ENCODE data around the gene NFYC.

The NFYC gene

DNA sequence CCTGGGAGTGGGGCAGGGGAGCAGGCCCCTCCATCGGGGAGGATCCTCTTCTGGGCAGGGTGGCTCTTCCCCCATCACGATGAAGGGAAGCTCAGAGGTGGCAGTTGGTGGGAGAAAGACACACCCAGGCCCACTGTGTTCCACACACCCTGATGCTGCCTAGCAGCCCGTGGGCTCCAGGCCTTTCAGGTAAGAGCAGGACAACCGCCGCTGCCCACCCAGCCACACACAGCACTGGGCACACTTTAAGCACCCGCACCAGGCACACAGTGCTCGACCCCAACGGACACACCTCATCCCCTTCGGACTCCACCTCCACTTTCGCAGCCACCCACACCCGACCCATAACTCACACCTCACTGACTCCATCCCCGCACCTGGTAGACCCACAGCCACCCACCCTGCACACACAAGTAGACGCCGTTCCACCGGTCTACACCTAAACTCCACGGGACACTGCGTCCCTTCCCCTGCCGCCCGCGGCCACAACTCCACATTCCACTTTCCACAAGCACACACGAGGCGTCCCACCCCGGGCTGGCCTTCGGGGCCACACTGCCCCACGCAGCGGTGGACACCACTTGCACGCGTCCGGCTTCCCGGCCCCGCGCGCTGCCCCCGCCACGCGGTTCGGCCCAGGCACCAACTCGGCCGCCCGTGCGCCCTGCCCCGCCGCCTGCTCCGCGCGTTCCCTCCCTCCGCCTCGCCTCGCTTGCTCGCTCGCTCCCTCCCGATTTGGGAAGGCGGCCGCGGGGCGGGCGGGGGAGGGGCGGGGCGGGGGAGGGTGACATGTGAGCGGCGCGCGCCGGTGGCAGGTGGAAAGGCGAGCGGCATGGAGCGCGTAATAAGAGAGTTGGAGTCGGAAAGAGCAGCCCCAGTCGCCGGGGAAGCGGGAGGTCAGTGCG, 91.7 kb downstream of the NFYC start, which contains the start of gene KCNQ4:
Gene KCNQ4 (plus strand): TSS at position 787 of the 905 bp plus-strand sequence. CDS start 307 bp downstream, outside the sequence.
- peak; percentile 23 for DNase-seq

DNA sequence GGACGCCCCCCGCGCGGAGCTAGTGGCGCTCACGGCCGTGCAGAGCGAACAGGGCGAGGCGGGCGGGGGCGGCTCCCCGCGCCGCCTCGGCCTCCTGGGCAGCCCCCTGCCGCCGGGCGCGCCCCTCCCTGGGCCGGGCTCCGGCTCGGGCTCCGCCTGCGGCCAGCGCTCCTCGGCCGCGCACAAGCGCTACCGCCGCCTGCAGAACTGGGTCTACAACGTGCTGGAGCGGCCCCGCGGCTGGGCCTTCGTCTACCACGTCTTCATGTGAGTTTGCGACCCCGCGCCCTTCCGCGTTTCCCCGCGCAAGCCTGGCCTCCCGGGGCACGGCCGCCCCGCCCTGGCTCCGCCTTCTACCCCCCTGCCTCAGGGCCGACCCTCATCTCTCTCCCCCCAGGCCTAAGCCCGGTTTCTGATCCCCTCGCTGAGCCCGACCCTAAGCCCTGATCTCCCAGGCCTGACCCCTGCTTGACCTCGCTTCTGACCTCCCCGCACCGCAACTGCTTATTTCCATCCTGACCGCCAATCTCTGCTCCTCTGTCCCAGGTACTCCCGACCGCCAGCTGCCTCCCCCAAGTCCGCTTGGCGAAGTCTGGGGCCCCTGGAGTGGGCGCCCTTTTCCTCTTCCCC, 92.8 kb downstream of the NFYC start:
- no peak for DNase-seq

DNA sequence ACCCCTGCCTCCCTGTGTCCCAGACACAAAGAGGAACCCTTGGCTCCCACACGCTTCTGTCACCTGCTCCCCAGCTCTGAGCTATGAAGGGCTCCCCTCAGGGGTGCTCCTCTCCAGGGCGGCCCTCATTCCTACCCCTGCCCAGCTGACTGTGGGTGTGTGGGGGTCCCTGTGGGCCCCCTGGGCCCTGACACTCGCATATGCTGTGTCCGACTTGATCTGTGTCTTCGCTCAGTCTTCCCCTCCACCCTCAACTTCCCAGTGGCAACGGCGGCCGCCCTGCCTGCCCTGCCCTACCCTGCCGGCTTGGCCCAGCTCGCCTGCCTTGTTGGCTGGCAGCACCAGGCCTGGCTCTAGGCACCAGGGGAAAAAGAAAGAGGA, 93.3 kb downstream of the NFYC start:
- DNase-seq: no peak

DNA sequence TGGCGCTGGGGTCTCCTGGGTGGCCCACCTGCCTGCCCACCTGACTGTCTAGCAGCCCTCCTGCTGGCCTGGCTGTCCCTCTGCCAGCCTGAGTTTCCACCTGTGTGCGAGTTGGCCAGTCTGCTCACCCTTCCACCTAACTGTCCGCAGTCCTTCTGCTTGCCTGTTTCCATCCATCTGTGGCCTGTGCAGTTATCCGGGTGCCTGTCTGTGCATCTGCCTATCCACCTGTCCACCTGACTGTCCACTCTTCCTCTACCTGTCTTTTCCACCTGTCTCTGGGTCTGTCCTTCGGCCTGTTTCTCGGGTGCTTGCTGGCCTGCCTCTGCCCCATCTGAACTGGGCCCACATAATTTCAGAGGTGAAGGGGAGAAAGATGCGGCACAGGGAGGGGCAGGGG, 93.9 kb downstream of the NFYC start:
- no peak for DNase-seq

- no peak for DNase-seq
These were observed 94.9 kb downstream of the NFYC start for GRCh38 chr1:40786171-40786994.

- no peak for DNase-seq
These were observed 95.6 kb downstream of the NFYC start for GRCh38 chr1:40786995-40787705.

GRCh38 chr1:40787737-40788560, 96.4 kb downstream of the NFYC start:
- no peak for DNase-seq

- no peak for DNase-seq
These were observed 97.2 kb downstream of the NFYC start for GRCh38 chr1:40788561-40789341.

- no peak for DNase-seq
These were observed 97.8 kb downstream of the NFYC start for GRCh38 chr1:40789342-40789598.

- no peak for DNase-seq
These were observed 98.3 kb downstream of the NFYC start for GRCh38 chr1:40789661-40790430.

GRCh38 chr1:40792036-40792435, 100.5 kb downstream of the NFYC start:
- no peak for DNase-seq

GRCh38 chr1:40793617-40794016, 102.1 kb downstream of the NFYC start:
- DNase-seq: no peak

GRCh38 chr1:40794048-40794447, 102.5 kb downstream of the NFYC start:
- DNase-seq: no peak

DNA sequence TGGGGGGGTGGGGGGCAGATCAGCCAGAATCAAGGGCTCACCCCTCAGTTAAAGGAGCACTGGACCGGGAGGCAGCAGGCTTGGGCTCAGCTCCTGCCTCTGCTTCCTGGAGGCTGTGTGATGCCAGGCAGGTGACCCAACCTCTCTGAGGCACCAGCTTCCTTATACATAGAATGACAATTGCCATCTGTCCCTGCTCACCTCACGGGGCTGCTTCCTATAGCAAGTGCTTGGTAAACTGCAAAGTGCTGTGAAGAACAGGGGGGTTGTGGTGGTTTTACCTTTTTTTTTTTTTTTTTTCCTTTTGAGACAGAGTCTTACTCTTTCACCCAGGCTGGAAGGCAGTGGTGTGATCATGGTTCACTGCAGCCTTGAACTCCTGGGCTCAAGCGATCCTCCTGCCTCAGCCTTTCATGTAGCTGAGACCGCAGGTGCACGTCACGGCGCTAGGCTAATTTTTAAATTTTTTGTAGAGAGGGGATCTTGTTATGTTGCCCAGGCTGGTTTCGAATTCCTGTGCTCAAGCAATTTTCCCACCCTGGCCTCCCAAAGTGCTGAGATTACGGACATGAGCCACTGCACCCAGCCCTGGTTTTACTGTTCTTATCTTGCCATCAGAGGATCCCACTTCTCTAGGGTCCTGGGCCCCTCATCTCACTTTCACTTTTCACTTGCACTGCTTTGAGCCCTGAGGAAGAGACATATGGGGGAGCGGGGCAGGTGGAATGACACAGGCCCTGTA, 103.6 kb downstream of the NFYC start:
- DNase-seq: no peak

DNA sequence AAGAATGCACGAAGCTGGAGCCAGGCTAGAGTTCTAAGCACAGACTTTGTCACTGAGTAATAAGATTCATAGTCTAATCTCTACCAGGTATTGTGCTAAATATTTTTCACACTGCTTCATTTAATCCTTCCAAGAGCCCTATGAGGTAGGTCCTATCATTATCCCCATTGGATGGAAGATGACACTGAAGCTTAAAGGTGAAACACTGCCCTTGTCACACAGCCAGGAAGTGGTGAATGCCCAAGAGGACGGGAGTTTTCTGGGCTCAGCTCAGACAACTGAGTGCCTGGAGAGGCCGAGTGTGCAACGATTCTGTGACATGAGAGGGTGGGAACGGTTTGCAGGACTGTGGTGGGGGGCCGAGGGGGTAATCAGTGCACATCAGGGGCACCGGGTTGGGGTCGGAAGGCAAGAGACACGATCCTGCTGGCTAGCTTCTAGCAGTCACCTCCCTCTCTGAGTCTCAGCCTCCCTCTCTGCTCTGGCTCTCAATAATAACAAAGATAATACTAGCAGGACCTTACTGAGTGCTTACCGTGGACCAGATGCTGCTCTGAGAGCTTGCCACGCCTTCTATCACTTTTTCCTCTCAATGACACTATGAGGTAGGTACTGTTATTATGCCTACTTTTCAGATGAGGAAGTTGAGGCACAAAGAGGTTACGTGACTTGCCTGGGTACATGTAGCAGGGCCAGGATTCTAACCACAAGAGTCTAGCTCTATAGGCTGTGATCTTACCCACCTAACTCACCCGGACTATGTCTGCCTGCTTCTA, 104.5 kb downstream of the NFYC start:
- no peak for DNase-seq

GRCh38 chr1:40796939-40797667, 105.6 kb downstream of the NFYC start:
- peak; percentile 63 for DNase-seq

DNA sequence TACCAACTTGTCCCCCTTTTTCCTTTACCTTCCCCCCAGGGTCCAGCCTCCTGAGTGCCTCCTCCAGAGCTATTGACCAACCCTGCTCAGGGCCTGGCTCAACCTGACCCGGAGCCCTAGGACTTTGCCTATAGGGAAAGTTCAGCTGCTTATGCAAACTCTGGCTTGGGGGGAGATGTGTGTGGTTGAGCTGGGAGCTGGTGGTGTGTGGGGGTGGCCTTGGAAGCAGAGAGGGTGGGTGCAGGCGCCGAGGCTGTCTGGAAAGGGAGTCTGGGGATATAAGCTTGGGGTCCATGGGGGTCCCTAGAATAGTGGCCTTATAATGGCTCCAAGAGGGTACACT, 106.1 kb downstream of the NFYC start:
- no peak for DNase-seq

Measured in fibroblast of skin of back (primary cell).